Sigmoid colon (tissue), 7 donors: ENCODE measurements around the gene NXPE1. TPM values are rescaled to one million over a fixed set of nuclear protein-coding genes. Genes with fewer than 3 reads are reported as not detected.
"Not testable (repeated sequence)": the region's sequence is repeated elsewhere in the genome, so short reads cannot be mapped to it uniquely, and the experiment has no call there.

Experiments used
- DNase-seq: peaks from one replicate; pipeline ENCODE4 v3.0.0-alpha.2; 2019
- H3K27ac ChIP-seq, 4 donors: fragments of 200-600 bp; sonication (generic); one replicate each; pipeline ENCODE4 v1.5.1; 2016 to 2019; ENCODE audit warnings: mild to moderate bottlenecking in 1 of 4
- H3K27me3 ChIP-seq, 3 donors: fragments of 200-600 bp; sonication (generic); one replicate each; pipeline ENCODE4 v1.5.1; 2019; ENCODE audit warnings: mild to moderate bottlenecking in 1 of 3
- H3K36me3 ChIP-seq, 4 donors: fragments of 200-600 bp; sonication (generic); one replicate each; pipeline ENCODE4 v1.5.1; 2016 to 2019
- H3K4me1 ChIP-seq, 4 donors: fragments of 200-600 bp; sonication (generic); one replicate each; pipeline ENCODE4 v1.5.1; 2017 to 2019
- H3K4me3 ChIP-seq, 4 donors: fragments of 200-600 bp; sonication (generic); one replicate each; pipeline ENCODE4 v1.5.1; 2017 to 2019; ENCODE audit warnings: mild to moderate bottlenecking in 2 of 4, moderate library complexity in 1 of 4
- H3K9me3 ChIP-seq, 4 donors: fragments of 200-600 bp in 3 of 4; sonication (generic) in 3 of 4; one replicate each; pipeline versions ENCODE4 v1.5.1 to v1.6.1; 2013 to 2019
- EP300 ChIP-seq, 4 donors: sonication (generic); formaldehyde crosslinking; IDR thresholded peaks; one replicate each; pipeline ENCODE4 v1.6.1; 2017; ENCODE audit warnings: antibody characterized with exemption in 4 of 4
- POLR2A ChIP-seq, 2 donors: fragments of 450-650 bp; IDR thresholded peaks; one replicate each; pipeline ENCODE4 v1.6.1; 2016; ENCODE audit warnings: antibody characterized with exemption in 2 of 2, mild to moderate bottlenecking in 2 of 2, moderate library complexity in 2 of 2
- POLR2AphosphoS5 ChIP-seq, 4 donors: sonication (generic); formaldehyde crosslinking; IDR thresholded peaks; one replicate each; pipeline ENCODE4 v1.6.1; 2017; ENCODE audit warnings: antibody characterized with exemption in 4 of 4
- WGBS, 2 donors: extraction: QIAGEN DNeasy Blood & Tissue Kit; methylation state at CpG; one replicate each; pipeline ENCODE4 v1.1.7; 2013; 5-methylcytosine and 5-hydroxymethylcytosine counted together
- intact Hi-C: fragments of 100-400 bp; cut with DNase I; formaldehyde crosslinking; loops from one replicate; pipeline ENCODE4 v1.15.1; 2023
- polyA plus RNA-seq, 3 donors: library from polyadenylated mRNA; stranded (reverse); fragments of 200-250 nt; gene quantifications; one replicate each; pipeline ENCODE4 v1.2.3, GENCODE V29; 2013
- total RNA-seq, 4 donors: library from RNA; depleted of rRNA; stranded (reverse); fragments of >200 nt; gene quantifications; one replicate each; pipeline ENCODE4 v1.1.0, GENCODE V29; 2016
- TF ChIP-seq, protein P1 (sequence below), 4 experiments: fragments of 450-650 bp in 3 of 4; fragments of 200-600 bp in 1 of 4; IDR thresholded peaks; one replicate each; pipeline ENCODE4 v1.5.1; 2016 to 2019; ENCODE audit warnings: antibody characterized with exemption in 4 of 4, mild to moderate bottlenecking in 3 of 4, moderate library complexity in 2 of 4
- donor health status: healthy with polysubstance abuse.
- donor health status: Bipolar disorder and iron deficiency.
- donor health status: healthy.

NXPE1 gene
- total and polyA plus RNA-seq, 7 donors: 3.3 to 36.3 (median 15.6) TPM; not detected in 3

DNA sequence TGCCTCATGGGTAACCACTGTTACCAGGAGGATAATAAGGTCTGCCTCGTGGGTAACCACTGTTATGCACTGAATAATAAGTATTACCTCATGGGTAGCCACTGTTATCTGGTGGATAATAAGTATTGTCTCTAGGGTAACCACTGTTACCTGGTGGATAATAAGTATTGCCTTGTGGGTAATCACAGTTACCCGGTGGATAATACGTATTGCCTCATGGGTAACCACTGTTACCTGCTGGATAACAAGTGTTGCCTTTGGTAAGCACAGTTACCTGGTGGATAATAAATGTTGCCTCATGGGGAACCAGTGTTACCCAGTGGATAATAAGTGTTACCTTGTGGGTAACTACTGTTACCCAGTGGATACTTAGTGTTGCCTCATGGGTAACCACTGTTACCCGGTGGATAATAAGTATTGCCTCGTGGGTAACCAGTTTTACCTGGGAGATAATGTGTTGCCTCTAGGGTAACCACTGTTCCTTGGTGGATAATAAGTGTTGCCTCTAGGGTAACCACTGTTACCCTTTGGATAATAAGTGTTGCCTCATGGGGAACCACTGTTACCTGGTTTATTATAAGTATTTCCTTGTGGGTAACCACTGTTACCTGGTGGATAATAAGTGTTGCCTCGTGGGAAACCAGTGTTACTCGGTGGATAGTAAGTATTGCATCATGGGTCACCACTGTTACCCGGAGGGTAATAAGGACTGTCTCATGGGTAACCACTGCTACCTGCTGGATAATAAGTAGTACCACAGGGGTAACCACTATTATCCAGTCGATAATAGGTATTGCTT lies 46.5 kb upstream of the NXPE1 start:
- DNase-seq: no peak
- peaks cover 0 to 3% (median 0%) of the 10 kb centered on the region in 4 donors for H3K9me3 ChIP-seq
- no peak overlapping the region for H3K4me3 ChIP-seq
- no peaks in the 10 kb centered on the region for H3K27me3 ChIP-seq
- no peaks in the 10 kb centered on the region for H3K36me3 ChIP-seq
- intact Hi-C loops: loop anchor here (5.0 kb wide), 1 partner anchor 264 kb away; no protein-coding TSS in a partner anchor
- no peak overlapping the region for H3K27ac ChIP-seq
- TF ChIP-seq, protein P1, sequence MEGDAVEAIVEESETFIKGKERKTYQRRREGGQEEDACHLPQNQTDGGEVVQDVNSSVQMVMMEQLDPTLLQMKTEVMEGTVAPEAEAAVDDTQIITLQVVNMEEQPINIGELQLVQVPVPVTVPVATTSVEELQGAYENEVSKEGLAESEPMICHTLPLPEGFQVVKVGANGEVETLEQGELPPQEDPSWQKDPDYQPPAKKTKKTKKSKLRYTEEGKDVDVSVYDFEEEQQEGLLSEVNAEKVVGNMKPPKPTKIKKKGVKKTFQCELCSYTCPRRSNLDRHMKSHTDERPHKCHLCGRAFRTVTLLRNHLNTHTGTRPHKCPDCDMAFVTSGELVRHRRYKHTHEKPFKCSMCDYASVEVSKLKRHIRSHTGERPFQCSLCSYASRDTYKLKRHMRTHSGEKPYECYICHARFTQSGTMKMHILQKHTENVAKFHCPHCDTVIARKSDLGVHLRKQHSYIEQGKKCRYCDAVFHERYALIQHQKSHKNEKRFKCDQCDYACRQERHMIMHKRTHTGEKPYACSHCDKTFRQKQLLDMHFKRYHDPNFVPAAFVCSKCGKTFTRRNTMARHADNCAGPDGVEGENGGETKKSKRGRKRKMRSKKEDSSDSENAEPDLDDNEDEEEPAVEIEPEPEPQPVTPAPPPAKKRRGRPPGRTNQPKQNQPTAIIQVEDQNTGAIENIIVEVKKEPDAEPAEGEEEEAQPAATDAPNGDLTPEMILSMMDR (IDR thresholded peaks at IDR 0.05): peak in 1 of 4 experiments; percentile 20
- no peak for TF ChIP-seq POLR2AphosphoS5 (IDR thresholded peaks at IDR 0.05)
- 92 to 95% methylated on average over 9 of the region's 9 CpGs for WGBS, 2 donors
- no peaks in the 10 kb centered on the region for H3K4me1 ChIP-seq

DNA sequence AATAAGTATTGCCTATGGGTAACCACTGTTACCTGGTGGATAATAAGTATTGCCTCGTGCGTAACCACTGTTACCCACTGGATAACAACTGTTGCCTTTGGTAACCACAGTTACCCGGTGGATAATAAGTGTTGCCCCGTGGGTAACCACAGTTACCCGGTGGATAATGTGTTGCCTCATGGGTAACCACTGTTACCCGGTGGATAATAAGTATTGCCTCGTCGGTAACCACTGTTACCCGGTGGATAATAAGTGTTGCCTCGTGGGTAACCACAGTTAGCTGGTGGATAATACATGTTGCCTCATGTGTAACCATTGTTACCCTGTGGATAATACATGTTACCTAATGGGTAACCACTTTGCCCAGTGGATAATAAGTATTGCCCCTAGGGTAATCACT lies 45.7 kb upstream of the NXPE1 start:
- Histone ChIP-seq H3K27me3 (no peaks in the 10 kb centered on the region), H3K4me1 (no peaks in the 10 kb centered on the region), H3K9me3 (peaks cover 0 to 3% (median 0%) of the 10 kb centered on the region in 4 donors), H3K27ac (no peak overlapping the region), H3K4me3 (no peak overlapping the region), H3K36me3 (no peaks in the 10 kb centered on the region)
- no peak for DNase-seq
- 92 to 96% methylated on average over 10 of the region's 10 CpGs for WGBS, 2 donors
- intact Hi-C loops: loop anchor here (5.0 kb wide), 1 partner anchor 263 kb away; no protein-coding TSS in a partner anchor
- TF ChIP-seq POLR2AphosphoS5 (IDR thresholded peaks at IDR 0.05) (no peak), POLR2A (IDR thresholded peaks at IDR 0.05) (no peak), EP300 (IDR thresholded peaks at IDR 0.05) (no peak)
- TF ChIP-seq, protein P1 (IDR thresholded peaks at IDR 0.05): no peak

DNA sequence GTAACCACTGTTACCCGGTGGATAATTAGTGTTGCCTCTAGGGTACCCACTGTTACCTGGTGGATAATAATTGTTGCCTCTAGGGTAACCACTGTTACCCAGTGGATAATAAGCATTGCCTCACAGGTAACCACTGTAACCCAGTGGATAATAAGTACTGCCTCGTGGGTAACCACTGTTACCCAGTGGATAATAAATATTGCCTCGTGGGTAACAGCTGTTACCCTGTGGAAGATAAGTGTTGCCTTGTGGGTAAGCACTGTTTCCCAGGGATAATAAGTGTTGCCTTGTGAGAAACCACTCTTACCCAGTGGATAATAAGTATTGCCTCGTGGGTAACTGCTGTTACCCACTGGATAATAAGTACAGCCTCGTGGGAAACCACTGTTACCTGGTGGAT lies 45.2 kb upstream of the NXPE1 start:
- WGBS, 2 donors: 84 to 89% methylated on average over 5 of the region's 5 CpGs
- TF ChIP-seq POLR2AphosphoS5 (IDR thresholded peaks at IDR 0.05): no peak
- TF ChIP-seq EP300 (IDR thresholded peaks at IDR 0.05): no peak
- TF ChIP-seq POLR2A (IDR thresholded peaks at IDR 0.05): no peak
- TF ChIP-seq, protein P1 (IDR thresholded peaks at IDR 0.05): no peak
- DNase-seq: no peak

DNA sequence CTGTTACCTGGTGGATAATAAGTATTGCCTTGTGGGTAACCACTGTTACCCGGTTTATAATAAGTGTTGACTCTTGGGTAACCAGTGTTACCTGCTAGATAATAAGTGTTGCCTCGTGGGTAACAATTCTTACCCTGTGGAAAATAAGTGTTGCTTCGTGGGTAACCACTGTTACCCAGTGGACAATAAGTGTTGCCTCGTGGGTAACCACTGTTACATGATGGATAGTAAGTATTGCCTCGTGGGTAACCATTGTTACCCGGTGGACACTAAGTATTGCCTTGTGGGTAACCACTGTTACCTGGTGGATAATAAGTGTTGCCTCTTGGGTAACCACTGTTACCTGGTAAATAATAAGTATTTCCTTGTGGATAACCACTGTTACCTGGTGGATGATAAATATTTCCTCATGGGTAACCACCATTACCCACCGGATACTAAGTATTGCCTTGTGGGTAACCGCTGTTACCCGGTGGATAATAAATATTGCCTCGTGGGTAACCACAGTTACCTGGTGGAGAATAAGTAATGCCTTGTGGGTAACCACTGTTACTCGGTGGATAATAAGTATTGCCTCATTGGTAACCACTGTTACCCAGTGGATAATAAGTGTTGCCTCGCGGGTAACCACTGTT lies 44.6 kb upstream of the NXPE1 start:
- no peak for DNase-seq
- intact Hi-C loops: no loop called here
- peaks cover 0 to 3% (median 0%) of the 10 kb centered on the region in 4 donors for H3K9me3 ChIP-seq
- no peaks in the 10 kb centered on the region for H3K36me3 ChIP-seq
- no peaks in the 10 kb centered on the region for H3K27me3 ChIP-seq
- H3K27ac ChIP-seq: no peak overlapping the region
- TF ChIP-seq POLR2A (IDR thresholded peaks at IDR 0.05) (no peak), EP300 (IDR thresholded peaks at IDR 0.05) (no peak), POLR2AphosphoS5 (IDR thresholded peaks at IDR 0.05) (no peak)
- TF ChIP-seq, protein P1 (IDR thresholded peaks at IDR 0.05): no peak
- 92 to 96% methylated on average over 13 of the region's 13 CpGs for WGBS, 2 donors
- no peaks in the 10 kb centered on the region for H3K4me1 ChIP-seq
- no peak overlapping the region for H3K4me3 ChIP-seq

More for the DNA sequence above, 45.2 kb upstream of the NXPE1 start:
- intact Hi-C loops: loop anchor here (5.0 kb wide), 1 partner anchor 263 kb away; no protein-coding TSS in a partner anchor
- no peaks in the 10 kb centered on the region for H3K36me3 ChIP-seq
- H3K27me3 ChIP-seq: no peaks in the 10 kb centered on the region
- no peaks in the 10 kb centered on the region for H3K4me1 ChIP-seq
- H3K4me3 ChIP-seq: no peak overlapping the region
- H3K27ac ChIP-seq: no peak overlapping the region
- H3K9me3 ChIP-seq: peaks cover 0 to 3% (median 0%) of the 10 kb centered on the region in 4 donors

DNA sequence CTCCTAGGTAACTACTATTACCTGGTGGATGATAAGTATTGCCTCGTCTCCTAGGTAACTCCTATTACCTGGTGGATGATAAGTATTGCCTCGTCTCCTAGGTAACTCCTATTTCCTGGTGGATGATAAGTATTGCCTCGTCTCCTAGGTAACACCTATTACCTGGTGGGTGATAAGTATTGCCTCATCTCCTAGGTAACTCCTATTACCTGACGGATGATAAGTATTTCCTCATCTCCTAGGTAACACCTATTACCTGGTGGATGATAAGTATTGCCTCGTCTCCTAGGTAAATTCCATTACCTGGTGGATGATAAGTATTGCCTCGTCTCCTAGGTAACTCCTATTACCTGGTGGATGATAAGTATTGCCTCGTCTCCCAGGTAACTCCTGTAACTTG lies 43.5 kb upstream of the NXPE1 start:
- H3K9me3 ChIP-seq, H3K27me3 ChIP-seq, H3K4me1 ChIP-seq, H3K36me3 ChIP-seq, intact Hi-C loops, DNase-seq, H3K27ac ChIP-seq, H3K4me3 ChIP-seq: not testable (repeated sequence)
- 68 to 89% methylated on average over 7 of the region's 7 CpGs for WGBS, 2 donors
